Measurements from ENCODE around the gene NEMP1. TPM values are rescaled to one million over a fixed set of nuclear protein-coding genes. Genes with fewer than 3 reads are reported as not detected.

The NEMP1 gene
- total and polyA plus RNA-seq, 2 of the 8 experiments (the other 6 are each of a cell fraction or from before 2014, with no cell fraction given) = 30.1 to 43.2 TPM

- TF ChIP-seq SRF (IDR thresholded peaks at IDR 0.05; ENCODE audit: low read depth, low read length) (no peak), CBX5 (IDR thresholded peaks at IDR 0.05; ENCODE audit: low read depth, low read length) (no peak), GTF2F1 (IDR thresholded peaks at IDR 0.05; ENCODE audit: borderline replicate concordance, low read depth, low read length) (no peak), CHD2 (IDR thresholded peaks at IDR 0.05; ENCODE audit: low read length) (no peak), JUN (IDR thresholded peaks at IDR 0.05; ENCODE audit: low read depth, low read length) (no peak), RXRA (IDR thresholded peaks at IDR 0.05; ENCODE audit: insufficient read depth, low read depth, low read length) (no peak)
Measured at GRCh38 chr12:57019983-57020719, 58.4 kb downstream of the NEMP1 start (continued).
